IMR-90 (cell line): ENCODE measurements around the gene WDR37.

Experiments
- BHLHE40 ChIP-seq: fragments of 150-350 bp; IDR thresholded peaks from 2 replicates; pipeline ENCODE4 v1.6.1; 2016; ENCODE audit warnings: mild to moderate bottlenecking, low read depth, low read length
- CEBPB ChIP-seq: IDR thresholded peaks from 2 replicates; pipeline ENCODE4 v1.6.1; 2012; ENCODE audit warnings: low read depth, low read length, improper control_type of control experiment
- CHD1 ChIP-seq: IDR thresholded peaks from 2 replicates; pipeline ENCODE4 v1.6.1; 2012; ENCODE audit warnings: low read depth, low read length, improper control_type of control experiment
- FOS ChIP-seq: fragments of 150-350 bp; IDR thresholded peaks from 2 replicates; pipeline ENCODE4 v1.6.1; 2016; ENCODE audit warnings: low read depth, low read length
- MAFK ChIP-seq: IDR thresholded peaks from 2 replicates; pipeline ENCODE4 v1.6.1; 2012; ENCODE audit warnings: low read depth, low read length, improper control_type of control experiment
- MAZ ChIP-seq: IDR thresholded peaks from 2 replicates; pipeline ENCODE4 v1.6.1; 2012; ENCODE audit warnings: low read depth, mild to moderate bottlenecking, low read length, improper control_type of control experiment, moderate library complexity, borderline replicate concordance
- NFE2L2 ChIP-seq: fragments of 150-350 bp; IDR thresholded peaks from 2 replicates; pipeline ENCODE4 v1.6.1; 2016; ENCODE audit warnings: low read depth, mild to moderate bottlenecking, low read length
- POLR2A ChIP-seq: IDR thresholded peaks from 2 replicates; pipeline ENCODE4 v1.6.1; 2012; ENCODE audit warnings: mild to moderate bottlenecking, low read depth, low read length
- RAD21 ChIP-seq: IDR thresholded peaks from 2 replicates; pipeline ENCODE4 v1.6.1; 2012; ENCODE audit warnings: low read length, improper control_type of control experiment
- RCOR1 ChIP-seq: IDR thresholded peaks from 2 replicates; pipeline ENCODE4 v1.6.1; 2012; ENCODE audit warnings: mild to moderate bottlenecking, low read length, improper control_type of control experiment; ENCODE audit not compliant: insufficient replicate concordance
- RFX5 ChIP-seq: IDR thresholded peaks from 2 replicates; pipeline ENCODE4 v1.8.0; 2012; ENCODE audit warnings: low read depth, mild to moderate bottlenecking, low read length, moderate library complexity
- SMC3 ChIP-seq: fragments of 150-350 bp; IDR thresholded peaks from 2 replicates; pipeline ENCODE4 v1.6.1; 2016; ENCODE audit warnings: low read depth, mild to moderate bottlenecking, antibody characterized with exemption, low read length, moderate library complexity
- USF2 ChIP-seq: fragments of 150-350 bp; IDR thresholded peaks from 2 replicates; pipeline ENCODE4 v1.6.1; 2017; ENCODE audit warnings: mild to moderate bottlenecking, antibody characterized with exemption, low read length, low read depth
- TF ChIP-seq, protein P1 (sequence below): conservative IDR thresholded peaks from 2 replicates; pipeline ENCODE4 v1.5.1; 2012; ENCODE audit warnings: mild to moderate bottlenecking, low read depth, low read length, improper control_type of control experiment

DNA sequence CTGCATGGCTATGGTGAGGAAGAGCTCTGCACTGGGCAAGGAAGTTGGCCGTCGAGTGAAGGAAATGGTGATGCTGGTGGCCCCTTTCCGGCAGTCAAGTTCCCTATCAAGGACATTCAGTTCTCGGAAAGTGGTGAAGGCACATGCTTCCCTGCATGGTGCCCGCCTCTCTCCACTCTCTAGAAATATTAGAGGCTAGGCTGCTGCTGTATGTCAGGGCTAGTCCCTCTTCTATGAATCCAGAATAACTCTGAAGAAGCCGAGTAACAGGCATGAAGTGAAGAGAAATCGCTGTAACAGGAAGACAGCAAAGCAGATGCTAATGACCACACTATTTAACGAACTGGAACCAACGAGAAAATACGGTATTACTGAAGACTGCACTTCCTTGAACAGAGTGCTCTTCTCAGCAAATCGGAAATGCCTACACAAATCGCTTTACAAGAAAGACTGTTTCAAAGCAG, 12.6 kb upstream of the WDR37 start:
- no peak for TF ChIP-seq RCOR1
- TF ChIP-seq, protein P1, sequence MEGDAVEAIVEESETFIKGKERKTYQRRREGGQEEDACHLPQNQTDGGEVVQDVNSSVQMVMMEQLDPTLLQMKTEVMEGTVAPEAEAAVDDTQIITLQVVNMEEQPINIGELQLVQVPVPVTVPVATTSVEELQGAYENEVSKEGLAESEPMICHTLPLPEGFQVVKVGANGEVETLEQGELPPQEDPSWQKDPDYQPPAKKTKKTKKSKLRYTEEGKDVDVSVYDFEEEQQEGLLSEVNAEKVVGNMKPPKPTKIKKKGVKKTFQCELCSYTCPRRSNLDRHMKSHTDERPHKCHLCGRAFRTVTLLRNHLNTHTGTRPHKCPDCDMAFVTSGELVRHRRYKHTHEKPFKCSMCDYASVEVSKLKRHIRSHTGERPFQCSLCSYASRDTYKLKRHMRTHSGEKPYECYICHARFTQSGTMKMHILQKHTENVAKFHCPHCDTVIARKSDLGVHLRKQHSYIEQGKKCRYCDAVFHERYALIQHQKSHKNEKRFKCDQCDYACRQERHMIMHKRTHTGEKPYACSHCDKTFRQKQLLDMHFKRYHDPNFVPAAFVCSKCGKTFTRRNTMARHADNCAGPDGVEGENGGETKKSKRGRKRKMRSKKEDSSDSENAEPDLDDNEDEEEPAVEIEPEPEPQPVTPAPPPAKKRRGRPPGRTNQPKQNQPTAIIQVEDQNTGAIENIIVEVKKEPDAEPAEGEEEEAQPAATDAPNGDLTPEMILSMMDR, result no peak
- no peak for TF ChIP-seq NFE2L2
- no peak for TF ChIP-seq RAD21
- TF ChIP-seq MAFK, result no peak
- TF ChIP-seq MAZ, result no peak
- TF ChIP-seq BHLHE40, result no peak
- no peak for TF ChIP-seq SMC3
- no peak for TF ChIP-seq CHD1
- no peak for TF ChIP-seq CEBPB
- no peak for TF ChIP-seq POLR2A
- TF ChIP-seq FOS, result no peak
- no peak for TF ChIP-seq RFX5
- TF ChIP-seq USF2, result no peak
